ENCODE results near the gene DSC1. TPM values are rescaled to one million over a fixed set of nuclear protein-coding genes. Genes with fewer than 3 reads are reported as not detected.

Gene DSC1
- total RNA-seq, 4 donors from 2014 or later = not detected

GRCh38 chr18:31161757-31162418, 768 bp downstream of the DSC1 start:
- Histone ChIP-seq H3K4me3 (no peak overlapping the region), H3K36me3 (no peaks in the 10 kb centered on the region), H3K9me3 (no peaks in the 10 kb centered on the region), H3K27ac (no peak overlapping the region), H3K4me1 (no peaks in the 10 kb centered on the region), H3K27me3 (no peaks in the 10 kb centered on the region)
- in situ Hi-C loops (cut with MboI; ENCODE audit: low pct_ligation_motif_present in 1 of 4, low pct_unique_long_range_greater_than_20kb in 1 of 4, low sequenced_read_pairs in 3 of 4) (no loop called here), intact Hi-C loops (cut with DNase I; ENCODE audit: low total_unique reads) (no loop called here)
- no peak for DNase-seq
- 71 to 74% methylated on average over 2 of the region's 2 CpGs for WGBS, 2 donors (ENCODE audit: low coverage in 1 of 2)
- TF ChIP-seq POLR2AphosphoS5 (IDR thresholded peaks at IDR 0.05) (no peak), POLR2A (IDR thresholded peaks at IDR 0.05) (no peak), EP300 (IDR thresholded peaks at IDR 0.05; ENCODE audit: low read depth) (no peak)

GRCh38 chr18:31156821-31157763, 5.6 kb downstream of the DSC1 start:
- H3K27ac ChIP-seq = no peak overlapping the region

GRCh38 chr18:31155498-31155897, 7.2 kb downstream of the DSC1 start:
- H3K27me3 ChIP-seq = no peaks in the 10 kb centered on the region
- TF ChIP-seq POLR2A (IDR thresholded peaks at IDR 0.05) (no peak), EP300 (IDR thresholded peaks at IDR 0.05; ENCODE audit: low read depth) (no peak), POLR2AphosphoS5 (IDR thresholded peaks at IDR 0.05) (no peak), CTCF (IDR thresholded peaks at IDR 0.05) (no peak)
- H3K27ac ChIP-seq = no peak overlapping the region
- H3K4me1 ChIP-seq = no peaks in the 10 kb centered on the region
- intact Hi-C loops (cut with DNase I; ENCODE audit: low total_unique reads) = no loop called here
- no peaks in the 10 kb centered on the region for H3K9me3 ChIP-seq
- no peak overlapping the region for H3K4me3 ChIP-seq
- in situ Hi-C loops (cut with MboI; ENCODE audit: low pct_ligation_motif_present in 1 of 4, low pct_unique_long_range_greater_than_20kb in 1 of 4, low sequenced_read_pairs in 3 of 4) = no loop called here
- WGBS, 2 donors (ENCODE audit: low coverage in 1 of 2) = 82% methylated on average over 4 of the region's 4 CpGs; no CpG with 5 or more reads in 1 of the 2 donors
- no peak for DNase-seq
- no peaks in the 10 kb centered on the region for H3K36me3 ChIP-seq

More at GRCh38 chr18:31156821-31157763, 5.6 kb downstream of the DSC1 start:
- Histone ChIP-seq H3K4me3 (no peak overlapping the region), H3K9me3 (no peaks in the 10 kb centered on the region), H3K27me3 (no peaks in the 10 kb centered on the region), H3K36me3 (no peaks in the 10 kb centered on the region), H3K4me1 (no peaks in the 10 kb centered on the region)
- TF ChIP-seq POLR2AphosphoS5 (IDR thresholded peaks at IDR 0.05) (no peak), CTCF (IDR thresholded peaks at IDR 0.05) (no peak), EP300 (IDR thresholded peaks at IDR 0.05; ENCODE audit: low read depth) (no peak), POLR2A (IDR thresholded peaks at IDR 0.05) (no peak)
- no peak for DNase-seq
- in situ Hi-C loops (cut with MboI; ENCODE audit: low pct_ligation_motif_present in 1 of 4, low pct_unique_long_range_greater_than_20kb in 1 of 4, low sequenced_read_pairs in 3 of 4) = no loop called here
- intact Hi-C loops (cut with DNase I; ENCODE audit: low total_unique reads) = no loop called here
- WGBS, 2 donors (ENCODE audit: low coverage in 1 of 2) = 47 to 68% methylated on average over 9 to 13 of the region's 13 CpGs

GRCh38 chr18:31154181-31154580, 8.5 kb downstream of the DSC1 start:
- DNase-seq = no peak
- in situ Hi-C loops (cut with MboI; ENCODE audit: low pct_ligation_motif_present in 1 of 4, low pct_unique_long_range_greater_than_20kb in 1 of 4, low sequenced_read_pairs in 3 of 4) = no loop called here
- H3K27me3 ChIP-seq = no peaks in the 10 kb centered on the region
- H3K36me3 ChIP-seq = no peaks in the 10 kb centered on the region
- H3K4me3 ChIP-seq = no peak overlapping the region
- H3K27ac ChIP-seq = no peak overlapping the region
- intact Hi-C loops (cut with DNase I; ENCODE audit: low total_unique reads) = no loop called here
- H3K9me3 ChIP-seq = no peaks in the 10 kb centered on the region
- no peak for TF ChIP-seq POLR2A (IDR thresholded peaks at IDR 0.05)
- TF ChIP-seq POLR2AphosphoS5 (IDR thresholded peaks at IDR 0.05) = no peak
- no peak for TF ChIP-seq EP300 (IDR thresholded peaks at IDR 0.05; ENCODE audit: low read depth)
- no peak for TF ChIP-seq CTCF (IDR thresholded peaks at IDR 0.05)
- no peaks in the 10 kb centered on the region for H3K4me1 ChIP-seq
- WGBS, 2 donors (ENCODE audit: low coverage in 1 of 2) = 52 to 57% methylated on average over 2 of the region's 2 CpGs

All from transverse colon (tissue), 4 donors.